ENCODE measurements around the gene SMIM23.

Gene SMIM23

GRCh38 chr5:171808951-171809350 is 23.3 kb downstream of the SMIM23 start:
- no peak overlapping the region for H3K4me2 ChIP-seq
- no peaks in the 10 kb centered on the region for H4K20me1 ChIP-seq
- H3K4me1 ChIP-seq, result peaks cover 13% of the 10 kb centered on the region
- peaks cover 18% of the 10 kb centered on the region for H3K9me3 ChIP-seq
- no peaks in the 10 kb centered on the region for H3K36me3 ChIP-seq
- no peak for TF ChIP-seq Cebpa-rat (IDR thresholded peaks at IDR 0.05)
- H3K27me3 ChIP-seq, result peaks cover 11% of the 10 kb centered on the region; the same call in 1 of the 2 replicates
- H3K4me3 ChIP-seq, result no peak overlapping the region
- no peak overlapping the region for H3K9ac ChIP-seq
- H3K27ac ChIP-seq, result no peak overlapping the region

- H3K4me1 ChIP-seq, result peaks cover 13% of the 10 kb centered on the region
These were observed 24.6 kb downstream of the SMIM23 start for GRCh38 chr5:171810227-171810626.

GRCh38 chr5:171813270-171813669 is 27.7 kb downstream of the SMIM23 start:
- H3K9me3 ChIP-seq, result peaks cover 18% of the 10 kb centered on the region
- TF ChIP-seq Cebpa-rat (IDR thresholded peaks at IDR 0.05), result no peak

More at GRCh38 chr5:171810227-171810626, 24.6 kb downstream of the SMIM23 start:
- H3K27ac ChIP-seq, result no peak overlapping the region
- H3K9ac ChIP-seq, result no peak overlapping the region
- H4K20me1 ChIP-seq, result no peaks in the 10 kb centered on the region
- TF ChIP-seq Cebpa-rat (IDR thresholded peaks at IDR 0.05), result no peak
- H3K4me2 ChIP-seq, result no peak overlapping the region
- H3K36me3 ChIP-seq, result no peaks in the 10 kb centered on the region
- H3K27me3 ChIP-seq, result peaks cover 11% of the 10 kb centered on the region; the same call in 1 of the 2 replicates
- H3K9me3 ChIP-seq, result peaks cover 18% of the 10 kb centered on the region
- no peak overlapping the region for H3K4me3 ChIP-seq

GRCh38 chr5:171813813-171814490 is 28.3 kb downstream of the SMIM23 start:
- no peaks in the 10 kb centered on the region for H4K20me1 ChIP-seq
- no peak overlapping the region for H3K27ac ChIP-seq
- no peak overlapping the region for H3K9ac ChIP-seq
- peaks cover 18% of the 10 kb centered on the region for H3K9me3 ChIP-seq
- TF ChIP-seq Cebpa-rat (IDR thresholded peaks at IDR 0.05), result no peak
- H3K4me3 ChIP-seq, result no peak overlapping the region
- no peaks in the 10 kb centered on the region for H3K36me3 ChIP-seq
- H3K4me2 ChIP-seq, result no peak overlapping the region
- no peaks in the 10 kb centered on the region for H3K27me3 ChIP-seq
- no peaks in the 10 kb centered on the region for H3K4me1 ChIP-seq

More at GRCh38 chr5:171813270-171813669, 27.7 kb downstream of the SMIM23 start:
- Histone ChIP-seq H3K9ac (no peak overlapping the region), H3K4me3 (no peak overlapping the region), H3K27me3 (no peaks in the 10 kb centered on the region), H3K4me1 (no peaks in the 10 kb centered on the region), H4K20me1 (no peaks in the 10 kb centered on the region), H3K36me3 (no peaks in the 10 kb centered on the region), H3K27ac (no peak overlapping the region), H3K4me2 (no peak overlapping the region)

- no peak for TF ChIP-seq Cebpa-rat (IDR thresholded peaks at IDR 0.05)
These were observed 31.0 kb downstream of the SMIM23 start for GRCh38 chr5:171816666-171817065.

GRCh38 chr5:171820561-171820960 is 34.9 kb downstream of the SMIM23 start:
- TF ChIP-seq Cebpa-rat (IDR thresholded peaks at IDR 0.05), result no peak
- Histone ChIP-seq H3K27me3 (no peaks in the 10 kb centered on the region), H3K4me1 (no peaks in the 10 kb centered on the region), H3K4me2 (no peak overlapping the region), H3K27ac (no peak overlapping the region), H3K4me3 (no peak overlapping the region), H3K9me3 (no peaks in the 10 kb centered on the region), H4K20me1 (no peaks in the 10 kb centered on the region), H3K36me3 (no peaks in the 10 kb centered on the region), H3K9ac (no peak overlapping the region)

More at GRCh38 chr5:171816666-171817065, 31.0 kb downstream of the SMIM23 start:
- H3K4me1 ChIP-seq, result no peaks in the 10 kb centered on the region
- no peak overlapping the region for H3K4me2 ChIP-seq
- H4K20me1 ChIP-seq, result no peaks in the 10 kb centered on the region
- no peak overlapping the region for H3K9ac ChIP-seq
- no peaks in the 10 kb centered on the region for H3K36me3 ChIP-seq
- no peak overlapping the region for H3K27ac ChIP-seq
- H3K9me3 ChIP-seq, result peaks cover 9% of the 10 kb centered on the region
- H3K27me3 ChIP-seq, result no peaks in the 10 kb centered on the region
- H3K4me3 ChIP-seq, result no peak overlapping the region

- Histone ChIP-seq H3K9ac (no peak overlapping the region), H3K27ac (no peak overlapping the region), H3K9me3 (no peaks in the 10 kb centered on the region), H4K20me1 (no peaks in the 10 kb centered on the region), H3K36me3 (no peaks in the 10 kb centered on the region), H3K4me3 (no peak overlapping the region), H3K27me3 (no peaks in the 10 kb centered on the region), H3K4me2 (no peak overlapping the region), H3K4me1 (no peaks in the 10 kb centered on the region)
- no peak for TF ChIP-seq Cebpa-rat (IDR thresholded peaks at IDR 0.05)
These were observed 35.7 kb downstream of the SMIM23 start for GRCh38 chr5:171821286-171821685.

GRCh38 chr5:171823269-171823668 is 37.7 kb downstream of the SMIM23 start:
- H3K4me3 ChIP-seq, result no peak overlapping the region
- TF ChIP-seq Cebpa-rat (IDR thresholded peaks at IDR 0.05), result no peak
- H3K27me3 ChIP-seq, result no peaks in the 10 kb centered on the region
- no peak overlapping the region for H3K4me2 ChIP-seq
- no peaks in the 10 kb centered on the region for H4K20me1 ChIP-seq
- H3K36me3 ChIP-seq, result no peaks in the 10 kb centered on the region
- H3K9me3 ChIP-seq, result no peaks in the 10 kb centered on the region
- no peak overlapping the region for H3K9ac ChIP-seq
- no peaks in the 10 kb centered on the region for H3K4me1 ChIP-seq
- no peak overlapping the region for H3K27ac ChIP-seq

- TF ChIP-seq Cebpa-rat (IDR thresholded peaks at IDR 0.05), result no peak
- H3K27me3 ChIP-seq, result no peaks in the 10 kb centered on the region
- H3K27ac ChIP-seq, result no peak overlapping the region
- no peak overlapping the region for H3K4me3 ChIP-seq
- no peaks in the 10 kb centered on the region for H3K36me3 ChIP-seq
- no peak overlapping the region for H3K9ac ChIP-seq
- H3K4me1 ChIP-seq, result no peaks in the 10 kb centered on the region
- H3K4me2 ChIP-seq, result no peak overlapping the region
- no peaks in the 10 kb centered on the region for H3K9me3 ChIP-seq
- no peaks in the 10 kb centered on the region for H4K20me1 ChIP-seq
These were observed 39.4 kb downstream of the SMIM23 start for GRCh38 chr5:171825051-171825450.

GRCh38 chr5:171826132-171826531 is 40.5 kb downstream of the SMIM23 start:
- no peak for TF ChIP-seq Cebpa-rat (IDR thresholded peaks at IDR 0.05)
- Histone ChIP-seq H3K36me3 (no peaks in the 10 kb centered on the region), H3K9ac (no peak overlapping the region)

More at GRCh38 chr5:171826132-171826531, 40.5 kb downstream of the SMIM23 start:
- Histone ChIP-seq H3K4me1 (no peaks in the 10 kb centered on the region), H4K20me1 (no peaks in the 10 kb centered on the region), H3K4me2 (no peak overlapping the region), H3K9me3 (peaks cover 2% of the 10 kb centered on the region; the same call in 1 of the 2 replicates), H3K27me3 (no peaks in the 10 kb centered on the region), H3K4me3 (no peak overlapping the region), H3K27ac (no peak overlapping the region)

Measured in BLaER1 (cell line).